Suprapubic skin (tissue), 3 donors: ENCODE data around the gene MFSD6.

Source experiments
- CTCF ChIP-seq, 2 donors: fragments of 200-600 bp in 1 of 2; fragments of 450-650 bp in 1 of 2; sonication (generic) in 1 of 2; IDR thresholded peaks; one replicate each; pipeline ENCODE4 v1.5.1; 2016 to 2019; ENCODE audit warnings: antibody characterized with exemption in 2 of 2, mild to moderate bottlenecking in 1 of 2, moderate library complexity in 1 of 2
- EP300 ChIP-seq: sonication (generic); formaldehyde crosslinking; IDR thresholded peaks from one replicate; pipeline ENCODE4 v1.6.1; 2017; ENCODE audit warnings: antibody characterized with exemption
- POLR2A ChIP-seq, 2 donors: fragments of 450-650 bp; IDR thresholded peaks; one replicate each; pipeline ENCODE4 v1.6.1; 2017; ENCODE audit warnings: antibody characterized with exemption in 2 of 2, mild to moderate bottlenecking in 2 of 2, moderate library complexity in 2 of 2

- TF ChIP-seq POLR2A (IDR thresholded peaks at IDR 0.05) (no peak), CTCF (IDR thresholded peaks at IDR 0.05) (no peak), EP300 (no peak)
Measured at GRCh38 chr2:190402986-190403603, 5.1 kb upstream of the MFSD6 start.
